WI38 (cell line): ENCODE data around the gene ARRDC1.

Experiments used
- H3K4me3 ChIP-seq: 2 replicates; pipeline ENCODE4 v1.5.1; 2011; ENCODE audit warnings: low read depth, mild to moderate bottlenecking, control low read depth, low read length
- CTCF ChIP-seq: IDR thresholded peaks from 2 replicates; pipeline ENCODE4 v1.5.1; 2012; ENCODE audit warnings: low read depth, mild to moderate bottlenecking, control low read depth, low read length

The ARRDC1 gene

GRCh38 chr9:137569609-137570203 is 35.8 kb upstream of the ARRDC1 start:
- no peak for TF ChIP-seq CTCF

DNA sequence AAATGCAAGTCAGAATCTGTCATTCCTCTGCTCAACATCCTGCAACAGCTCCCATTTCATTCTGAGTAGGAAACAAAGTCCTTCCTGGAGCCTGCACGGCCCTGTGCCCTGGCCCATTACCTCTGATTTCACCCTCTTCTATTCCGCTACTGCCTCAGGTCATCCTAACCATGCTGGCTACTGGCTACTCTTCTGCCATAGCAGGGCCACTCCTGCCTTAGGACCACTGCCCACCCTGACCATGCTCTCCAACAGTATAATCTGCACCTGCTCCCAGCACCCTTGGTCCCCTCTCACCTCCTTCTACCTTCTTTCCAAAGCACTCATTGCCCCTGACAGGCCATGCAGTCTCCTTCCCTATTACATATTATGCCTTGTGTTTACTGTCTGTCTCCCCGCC is 34.9 kb upstream of the ARRDC1 start:
- no peak overlapping the region for H3K4me3 ChIP-seq
- no peak for TF ChIP-seq CTCF

More at GRCh38 chr9:137569609-137570203, 35.8 kb upstream of the ARRDC1 start:
- H3K4me3 ChIP-seq: no peak overlapping the region

- no peak for TF ChIP-seq CTCF
These were observed 31.3 kb upstream of the ARRDC1 start for GRCh38 chr9:137574192-137574591.

DNA sequence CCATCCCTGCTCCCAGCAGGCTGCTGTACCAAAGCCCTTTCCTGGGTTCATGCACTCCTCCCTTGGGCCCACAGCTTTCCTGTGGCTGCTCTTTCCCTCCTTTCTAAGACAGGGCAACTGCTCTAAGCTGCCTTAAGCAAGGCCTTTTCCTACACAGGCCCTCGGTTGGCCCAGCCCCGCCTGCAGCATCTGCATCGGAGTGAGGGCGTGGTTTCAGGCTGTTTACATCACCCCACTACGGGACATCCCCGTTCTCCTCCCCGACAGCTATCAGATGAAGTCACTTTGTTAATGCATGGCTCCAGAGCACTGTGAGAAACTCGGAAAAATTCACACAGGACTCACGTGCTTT is 30.1 kb upstream of the ARRDC1 start:
- no peak overlapping the region for H3K4me3 ChIP-seq
- no peak for TF ChIP-seq CTCF

More at GRCh38 chr9:137574192-137574591, 31.3 kb upstream of the ARRDC1 start:
- no peak overlapping the region for H3K4me3 ChIP-seq

DNA sequence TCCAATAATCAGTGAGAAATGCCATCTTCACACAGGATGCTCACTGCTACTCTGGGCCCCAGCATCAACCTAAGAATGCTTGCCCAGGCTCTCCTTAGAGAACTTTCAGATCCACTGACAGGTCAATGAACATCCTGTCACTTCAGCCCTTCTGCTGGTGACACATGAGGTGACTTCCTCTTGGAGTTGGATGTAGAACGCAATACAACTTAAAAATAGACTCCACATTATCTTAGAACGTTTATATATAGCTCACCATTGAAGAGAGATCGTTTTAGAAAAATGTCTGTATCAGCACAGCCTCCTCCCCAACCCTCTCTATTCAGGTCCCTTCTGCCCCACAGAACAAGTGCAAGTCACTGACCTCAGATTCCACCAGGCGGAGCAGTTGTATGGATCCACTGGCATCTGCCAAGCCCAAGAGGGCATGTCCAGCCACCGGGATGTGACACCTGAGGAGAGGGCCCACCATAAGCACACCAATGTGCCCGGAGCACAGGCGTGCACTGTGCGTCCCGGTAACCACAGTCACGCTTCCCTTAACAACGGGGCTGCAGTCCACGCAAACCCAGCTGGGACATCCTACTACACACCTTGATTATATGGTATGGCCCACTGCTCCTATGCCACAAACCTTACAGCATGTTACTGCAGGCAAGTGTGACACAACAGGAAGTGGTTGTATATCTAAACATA is 29.6 kb upstream of the ARRDC1 start:
- no peak overlapping the region for H3K4me3 ChIP-seq
- no peak for TF ChIP-seq CTCF

DNA sequence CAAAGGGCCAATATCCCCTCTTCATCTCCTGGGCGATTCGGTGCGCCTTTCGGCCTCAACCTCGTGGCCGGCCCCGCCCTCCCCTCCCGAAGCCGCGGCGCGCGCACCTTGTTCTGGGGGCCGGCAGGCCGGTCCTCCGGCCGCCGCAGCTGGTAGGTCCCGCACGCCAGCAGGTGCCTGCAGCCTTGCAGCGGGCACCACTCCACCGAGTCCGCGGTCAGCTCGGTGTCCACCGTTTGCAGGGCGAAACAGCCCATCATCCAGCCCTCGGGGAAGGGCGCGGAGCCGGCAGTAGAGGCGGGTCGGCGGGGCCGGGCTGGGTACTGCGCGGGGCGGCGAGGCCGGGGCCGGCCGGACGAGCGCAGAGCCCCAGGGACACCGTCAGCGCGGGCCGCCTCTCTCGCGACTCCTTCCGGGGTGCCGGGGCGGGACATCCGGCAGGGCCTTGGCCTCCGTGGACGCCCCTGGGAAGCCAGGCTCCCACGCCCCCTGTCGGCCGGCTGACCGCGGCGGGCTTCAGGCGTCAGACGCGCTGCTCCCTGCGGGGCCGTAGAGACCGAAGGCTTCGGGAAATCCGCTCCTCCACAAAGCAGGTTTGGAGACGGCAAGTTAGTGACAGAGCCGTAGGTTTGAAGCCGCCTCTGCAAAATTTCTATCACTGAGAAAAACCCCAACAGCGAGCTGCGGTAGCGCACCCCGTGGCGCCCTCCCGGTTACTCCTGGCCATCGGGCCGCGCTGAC is 26.8 kb upstream of the ARRDC1 start, which contains the start of gene DPH7:
DPH7 (minus strand) TSS at position 408 of the 741 bp plus-strand sequence; CDS start at position 260, 148 bp downstream.
- peak within 1 kb of the TSS; percentile 71 for H3K4me3 ChIP-seq
- TF ChIP-seq CTCF: peak; percentile 81

DNA sequence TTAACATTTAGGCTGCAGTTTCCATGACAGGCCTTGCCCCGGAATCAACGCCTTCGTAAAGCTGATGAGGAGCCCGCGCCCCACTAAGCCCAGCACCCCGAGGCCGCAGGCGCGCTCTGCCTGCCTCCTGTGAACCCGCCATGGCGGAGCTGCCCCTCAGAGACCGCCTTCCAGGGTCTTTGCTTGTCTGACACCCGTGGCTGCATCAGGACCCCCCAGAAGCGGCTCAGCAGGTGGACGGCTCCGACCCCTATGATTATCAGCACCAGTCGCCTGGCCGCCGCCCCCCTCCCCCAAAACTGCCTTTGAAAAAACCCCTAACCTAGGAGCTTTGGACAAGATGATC is 26.3 kb upstream of the ARRDC1 start:
- no peak for TF ChIP-seq CTCF
- peak overlapping the region; percentile 71 for H3K4me3 ChIP-seq
